GM21825 (cell line): Measurements from ENCODE around the gene ARHGAP45.
"Not testable (repeated sequence)": the region's sequence is repeated elsewhere in the genome, so short reads cannot be mapped to it uniquely, and the experiment has no call there.

Source experiments
- ATAC-seq: cut with Tn5 transposase; IDR thresholded peaks from one replicate; pipeline ENCODE4 v1.9.1; 2021; ENCODE audit warnings: mild to moderate bottlenecking, moderate library complexity; ENCODE audit not compliant: unreplicated experiment

The ARHGAP45 gene

GRCh38 chr19:1113030-1113985 is 46.3 kb downstream of the ARHGAP45 start:
- ATAC-seq: peak; percentile 42

GRCh38 chr19:1113986-1114483 is 47.1 kb downstream of the ARHGAP45 start:
- ATAC-seq: no peak

GRCh38 chr19:1114728-1115127 is 47.8 kb downstream of the ARHGAP45 start:
- ATAC-seq: not testable (repeated sequence)

- no peak for ATAC-seq
These were observed 48.9 kb downstream of the ARHGAP45 start for GRCh38 chr19:1115646-1116420.

- ATAC-seq: no peak
These were observed 50.0 kb downstream of the ARHGAP45 start for GRCh38 chr19:1116726-1117581.

GRCh38 chr19:1117654-1118053 is 50.7 kb downstream of the ARHGAP45 start:
- no peak for ATAC-seq

GRCh38 chr19:1118999-1119398 is 52.0 kb downstream of the ARHGAP45 start:
- ATAC-seq: no peak

- no peak for ATAC-seq
These were observed 52.7 kb downstream of the ARHGAP45 start for GRCh38 chr19:1119475-1120217.

- no peak for ATAC-seq
These were observed 54.4 kb downstream of the ARHGAP45 start for GRCh38 chr19:1121395-1121794.

- no peak for ATAC-seq
These were observed 55.3 kb downstream of the ARHGAP45 start for GRCh38 chr19:1122021-1122971.

GRCh38 chr19:1122972-1123363 is 56.0 kb downstream of the ARHGAP45 start:
- ATAC-seq: no peak

GRCh38 chr19:1123381-1123780 is 56.4 kb downstream of the ARHGAP45 start:
- no peak for ATAC-seq

GRCh38 chr19:1123885-1124677 is 57.1 kb downstream of the ARHGAP45 start:
- ATAC-seq: no peak

- ATAC-seq: no peak
These were observed 58.9 kb downstream of the ARHGAP45 start for GRCh38 chr19:1125601-1126467.

GRCh38 chr19:1126984-1127760 is 60.2 kb downstream of the ARHGAP45 start:
- ATAC-seq: no peak

- ATAC-seq: no peak
These were observed 61.1 kb downstream of the ARHGAP45 start for GRCh38 chr19:1128106-1128505.
